ENCODE data around the gene RIPOR1.

Gene RIPOR1

GRCh38 chr16:67562526-67562917, 33.9 kb downstream of the RIPOR1 start, which contains the start of gene CTCF:
TSS of gene CTCF (plus strand) at chr16:67562526. CDS start at chr16:67610833, 48,307 bp downstream.
- H3K27ac ChIP-seq = peak within 1 kb of the TSS; percentile 100
- no peak for TF ChIP-seq ZFX (IDR thresholded peaks at IDR 0.05)
- TF ChIP-seq, protein P1, sequence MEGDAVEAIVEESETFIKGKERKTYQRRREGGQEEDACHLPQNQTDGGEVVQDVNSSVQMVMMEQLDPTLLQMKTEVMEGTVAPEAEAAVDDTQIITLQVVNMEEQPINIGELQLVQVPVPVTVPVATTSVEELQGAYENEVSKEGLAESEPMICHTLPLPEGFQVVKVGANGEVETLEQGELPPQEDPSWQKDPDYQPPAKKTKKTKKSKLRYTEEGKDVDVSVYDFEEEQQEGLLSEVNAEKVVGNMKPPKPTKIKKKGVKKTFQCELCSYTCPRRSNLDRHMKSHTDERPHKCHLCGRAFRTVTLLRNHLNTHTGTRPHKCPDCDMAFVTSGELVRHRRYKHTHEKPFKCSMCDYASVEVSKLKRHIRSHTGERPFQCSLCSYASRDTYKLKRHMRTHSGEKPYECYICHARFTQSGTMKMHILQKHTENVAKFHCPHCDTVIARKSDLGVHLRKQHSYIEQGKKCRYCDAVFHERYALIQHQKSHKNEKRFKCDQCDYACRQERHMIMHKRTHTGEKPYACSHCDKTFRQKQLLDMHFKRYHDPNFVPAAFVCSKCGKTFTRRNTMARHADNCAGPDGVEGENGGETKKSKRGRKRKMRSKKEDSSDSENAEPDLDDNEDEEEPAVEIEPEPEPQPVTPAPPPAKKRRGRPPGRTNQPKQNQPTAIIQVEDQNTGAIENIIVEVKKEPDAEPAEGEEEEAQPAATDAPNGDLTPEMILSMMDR (conservative IDR thresholded peaks at IDR 0.05) = peak; percentile 84

DNA sequence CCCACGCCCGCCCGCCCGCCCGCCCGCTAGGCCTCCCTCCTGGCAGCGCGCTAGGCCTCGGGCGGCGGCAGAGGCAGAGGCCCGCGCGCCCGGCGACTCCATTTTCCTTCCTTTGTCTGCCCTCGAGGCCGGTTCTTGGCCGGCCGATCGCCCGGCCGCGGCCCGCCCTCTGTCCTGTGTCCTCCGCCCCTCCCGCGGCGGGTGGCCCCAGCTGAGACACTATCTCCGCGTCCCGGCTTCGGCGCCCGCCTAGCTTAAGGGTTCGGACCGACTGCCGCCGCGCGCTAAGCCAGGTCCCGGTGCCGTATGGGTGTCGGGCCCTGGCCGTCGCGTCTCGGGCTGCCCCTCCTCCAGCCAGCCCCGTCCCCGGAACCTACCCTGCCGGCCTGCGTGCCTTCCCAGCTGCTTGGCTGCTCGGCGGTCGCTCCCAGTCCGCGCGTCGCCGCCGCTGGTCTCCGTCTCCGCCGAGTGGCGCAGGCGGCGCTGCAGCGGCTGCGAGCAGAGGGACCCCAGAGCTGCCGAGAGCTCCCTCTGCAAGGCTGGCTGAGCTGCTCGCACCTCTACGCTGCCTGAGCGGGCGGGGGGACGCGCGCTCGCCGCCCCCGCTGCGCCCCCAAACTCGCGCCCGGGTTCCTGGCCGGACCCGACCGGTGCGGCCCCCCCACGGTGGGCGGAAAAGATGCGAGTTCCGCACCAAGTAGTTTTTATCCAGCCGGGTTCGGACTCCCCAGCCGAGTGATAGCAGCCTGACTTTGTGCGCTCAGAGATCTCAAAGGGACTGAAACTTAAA, 34.5 kb downstream of the RIPOR1 start:
- TF ChIP-seq ZFX (IDR thresholded peaks at IDR 0.05) = peak; percentile 91
- TF ChIP-seq, protein P1 (conservative IDR thresholded peaks at IDR 0.05) = peak; percentile 63
- H3K27ac ChIP-seq = peak overlapping the region; percentile 100

DNA sequence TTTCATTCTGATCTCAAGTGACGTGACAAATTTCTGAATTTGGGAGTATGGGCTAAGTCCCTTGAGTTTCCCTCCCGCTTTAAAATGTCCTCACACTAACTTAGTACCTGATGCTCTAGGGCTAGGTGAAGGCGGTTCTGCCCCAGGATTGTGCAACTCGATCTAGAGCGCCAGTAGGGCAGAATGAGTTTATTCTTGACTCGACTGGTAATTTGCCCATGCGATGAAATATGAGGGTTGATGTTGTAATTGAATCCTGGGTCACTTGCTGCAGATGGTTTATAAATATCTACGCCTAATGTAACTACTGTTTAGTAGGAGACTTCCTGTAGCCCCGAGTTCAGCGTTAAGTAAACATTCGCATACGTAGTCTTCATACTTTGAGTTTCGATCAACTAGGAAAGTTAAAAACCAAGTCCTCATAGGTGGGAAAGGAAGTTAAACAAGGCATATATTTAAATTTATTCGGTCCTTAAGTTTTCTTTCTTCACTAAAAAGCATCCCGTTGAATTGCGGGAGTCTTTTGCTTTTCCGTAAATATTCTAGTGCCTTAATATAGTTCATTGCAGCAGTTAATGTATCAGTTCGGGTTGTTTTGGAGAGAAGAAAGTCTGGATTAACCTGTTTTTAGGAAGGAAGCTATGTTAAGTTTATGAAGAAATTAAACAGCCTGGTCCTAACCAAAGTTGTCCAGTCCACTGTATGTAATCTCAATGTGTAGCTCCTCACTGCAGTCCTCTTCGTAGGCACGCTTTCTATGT, 35.3 kb downstream of the RIPOR1 start:
- no peak for TF ChIP-seq ZFX (IDR thresholded peaks at IDR 0.05)
- TF ChIP-seq, protein P1 (conservative IDR thresholded peaks at IDR 0.05) = no peak
- peak overlapping the region; percentile 100 for H3K27ac ChIP-seq

DNA sequence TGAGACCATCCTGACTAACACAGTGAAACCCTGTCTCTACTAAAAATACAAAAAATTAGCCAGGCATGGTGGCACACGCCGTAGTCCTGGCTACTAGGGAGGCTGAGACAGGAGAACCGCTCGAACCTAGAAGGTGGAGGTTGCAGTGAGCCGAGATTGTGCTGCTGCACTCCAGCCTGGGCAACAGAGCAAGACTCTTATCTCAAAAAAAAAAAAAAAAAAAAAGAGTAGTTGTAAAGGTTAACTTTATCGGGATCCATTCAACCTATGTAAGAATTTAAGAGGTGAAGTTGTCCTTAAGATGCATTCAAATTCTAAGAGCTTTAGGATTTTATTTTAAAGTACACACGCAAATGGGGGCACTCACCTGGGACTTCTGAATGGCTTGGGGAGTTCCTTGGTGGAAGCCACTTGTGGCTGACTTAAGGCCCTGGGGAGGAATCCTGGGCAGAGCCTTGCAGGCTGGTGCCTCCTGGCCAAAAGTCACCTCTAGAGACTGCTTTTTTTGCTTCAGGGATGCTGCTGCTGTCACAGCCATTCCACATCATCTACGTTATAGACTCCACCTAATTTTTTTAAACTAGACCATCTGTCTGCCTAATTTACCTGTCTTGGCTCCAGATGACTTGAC, 37.0 kb downstream of the RIPOR1 start:
- H3K27ac ChIP-seq = peak overlapping the region; percentile 18; the same call in 1 of the 2 replicates
- no peak for TF ChIP-seq ZFX (IDR thresholded peaks at IDR 0.05)
- TF ChIP-seq, protein P1 (conservative IDR thresholded peaks at IDR 0.05) = no peak

GRCh38 chr16:67571464-67571863, 42.8 kb downstream of the RIPOR1 start:
- TF ChIP-seq, protein P1 (conservative IDR thresholded peaks at IDR 0.05) = no peak
- no peak for TF ChIP-seq ZFX (IDR thresholded peaks at IDR 0.05)
- no peak overlapping the region for H3K27ac ChIP-seq

DNA sequence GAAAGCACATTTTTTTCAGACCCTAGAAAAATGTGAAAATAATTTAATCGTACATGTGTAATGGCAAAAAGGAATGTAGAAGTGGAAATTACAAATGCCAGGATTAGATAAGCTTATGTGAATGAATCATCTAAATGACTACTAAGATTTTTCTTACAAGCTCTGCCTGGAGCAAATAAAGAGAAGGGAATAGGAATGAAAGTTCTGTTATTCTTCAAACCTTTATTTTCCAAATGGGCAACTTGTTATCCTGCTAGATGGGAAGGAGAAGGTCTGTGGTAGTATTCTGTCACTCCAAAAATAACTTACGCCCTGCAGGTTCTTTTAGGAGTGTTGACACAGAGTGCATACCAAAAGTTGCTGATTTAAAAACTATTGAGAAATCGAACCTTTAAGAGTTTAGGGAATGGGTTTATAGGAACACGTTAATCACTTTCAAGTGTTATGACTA, 43.4 kb downstream of the RIPOR1 start:
- no peak for TF ChIP-seq ZFX (IDR thresholded peaks at IDR 0.05)
- TF ChIP-seq, protein P1 (conservative IDR thresholded peaks at IDR 0.05) = no peak
- no peak overlapping the region for H3K27ac ChIP-seq
